Skeletal muscle satellite cell (primary cell): ENCODE data around the gene PDE6G.

ENCODE experiments used
- H3K27me3 ChIP-seq: 2 replicates; pipeline ENCODE4 v1.7.0; 2013; ENCODE audit warnings: low read length; ENCODE audit not compliant: control insufficient read depth, insufficient read depth
- H3K36me3 ChIP-seq: 2 replicates; pipeline ENCODE4 v1.7.0; 2013; ENCODE audit warnings: mild to moderate bottlenecking, control low read depth, low read length; ENCODE audit not compliant: insufficient read depth
- H3K4me1 ChIP-seq: 2 replicates; pipeline ENCODE4 v1.7.0; 2013; ENCODE audit warnings: low read length; ENCODE audit not compliant: control insufficient read depth, insufficient read depth
- H3K4me2 ChIP-seq: 2 replicates; pipeline ENCODE4 v1.7.0; 2013; ENCODE audit warnings: mild to moderate bottlenecking, low read length
- H3K4me3 ChIP-seq: 2 replicates; pipeline ENCODE4 v1.7.0; 2013; ENCODE audit warnings: low read length
- H3K9ac ChIP-seq: 2 replicates; pipeline ENCODE4 v1.7.0; 2013; ENCODE audit warnings: mild to moderate bottlenecking, low read depth, low read length, moderate library complexity
- H3K9me3 ChIP-seq: replicated peaks from 2 replicates; pipeline ENCODE4 v1.7.0; 2013; ENCODE audit warnings: mild to moderate bottlenecking, control low read depth, low read length

PDE6G gene

DNA sequence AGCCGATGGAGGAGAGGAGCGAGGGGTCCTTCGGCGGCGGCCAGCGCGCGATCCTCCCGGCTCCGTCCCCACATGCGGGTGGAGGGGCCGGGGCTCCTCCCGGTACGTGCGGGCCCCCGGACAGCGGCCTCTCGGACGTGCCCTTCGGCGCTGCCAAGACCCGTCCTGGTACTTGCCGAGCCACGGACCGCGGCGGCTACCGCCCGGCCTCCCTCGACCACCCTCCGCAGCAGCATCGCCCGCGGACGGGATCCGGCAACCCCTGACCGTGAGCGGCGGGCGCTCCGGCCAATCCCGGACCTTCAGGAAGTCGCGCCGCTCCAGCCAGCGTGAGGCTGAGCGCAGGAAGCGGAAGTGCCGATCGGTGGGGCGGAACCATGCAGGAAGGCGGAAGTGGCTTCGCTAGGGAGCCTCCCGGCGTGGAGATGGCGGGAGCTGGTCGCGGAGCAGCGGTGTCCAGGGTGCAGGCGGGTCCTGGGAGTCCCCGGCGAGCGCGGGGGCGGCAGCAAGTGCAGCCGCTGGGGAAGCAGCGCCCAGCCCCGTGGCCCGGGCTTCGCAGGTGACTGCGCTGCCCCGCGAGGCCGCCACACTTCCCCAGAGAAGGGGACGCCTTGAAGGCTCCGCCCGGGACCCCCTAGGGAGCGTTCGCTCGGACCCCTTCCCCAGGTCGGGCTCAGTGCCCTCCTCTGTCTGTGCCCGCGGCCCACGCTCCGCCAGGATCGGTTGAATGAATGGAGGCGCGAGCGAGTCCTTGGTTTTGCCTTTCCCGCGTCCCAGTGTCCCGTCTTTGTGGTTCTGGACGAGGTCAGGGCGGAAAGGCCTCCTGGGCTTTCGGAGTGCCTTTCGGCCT lies 10.2 kb upstream of the PDE6G start, which contains the start of the genes CCDC137 and OXLD1:
CCDC137 (plus strand) TSS at position 396 of the 850 bp plus-strand sequence; CDS start at position 426, 30 bp downstream.
OXLD1 (minus strand) TSS at position 264 of the 850 bp plus-strand sequence; CDS start at position 236, 28 bp downstream.
- H3K27me3 ChIP-seq = no peaks in the 10 kb centered on the region
- peak within 1 kb of the TSS; percentile 94 for H3K9ac ChIP-seq
- peaks cover 21% of the 10 kb centered on the region for H3K4me1 ChIP-seq
- no peaks in the 10 kb centered on the region for H3K9me3 ChIP-seq
- peaks cover 32% of the 10 kb centered on the region for H3K36me3 ChIP-seq
- peak within 1 kb of the TSS; percentile 95 for H3K4me3 ChIP-seq
- H3K4me2 ChIP-seq = peak within 1 kb of the TSS; percentile 95

- Histone ChIP-seq H3K27me3 (no peaks in the 10 kb centered on the region), H3K9ac (peak overlapping the region; percentile 94), H3K4me1 (peaks cover 21% of the 10 kb centered on the region), H3K4me3 (peak overlapping the region; percentile 95), H3K36me3 (peaks cover 26% of the 10 kb centered on the region), H3K4me2 (peak overlapping the region; percentile 95), H3K9me3 (no peaks in the 10 kb centered on the region)
Measured at GRCh38 chr17:81666092-81666341, 9.7 kb upstream of the PDE6G start.

DNA sequence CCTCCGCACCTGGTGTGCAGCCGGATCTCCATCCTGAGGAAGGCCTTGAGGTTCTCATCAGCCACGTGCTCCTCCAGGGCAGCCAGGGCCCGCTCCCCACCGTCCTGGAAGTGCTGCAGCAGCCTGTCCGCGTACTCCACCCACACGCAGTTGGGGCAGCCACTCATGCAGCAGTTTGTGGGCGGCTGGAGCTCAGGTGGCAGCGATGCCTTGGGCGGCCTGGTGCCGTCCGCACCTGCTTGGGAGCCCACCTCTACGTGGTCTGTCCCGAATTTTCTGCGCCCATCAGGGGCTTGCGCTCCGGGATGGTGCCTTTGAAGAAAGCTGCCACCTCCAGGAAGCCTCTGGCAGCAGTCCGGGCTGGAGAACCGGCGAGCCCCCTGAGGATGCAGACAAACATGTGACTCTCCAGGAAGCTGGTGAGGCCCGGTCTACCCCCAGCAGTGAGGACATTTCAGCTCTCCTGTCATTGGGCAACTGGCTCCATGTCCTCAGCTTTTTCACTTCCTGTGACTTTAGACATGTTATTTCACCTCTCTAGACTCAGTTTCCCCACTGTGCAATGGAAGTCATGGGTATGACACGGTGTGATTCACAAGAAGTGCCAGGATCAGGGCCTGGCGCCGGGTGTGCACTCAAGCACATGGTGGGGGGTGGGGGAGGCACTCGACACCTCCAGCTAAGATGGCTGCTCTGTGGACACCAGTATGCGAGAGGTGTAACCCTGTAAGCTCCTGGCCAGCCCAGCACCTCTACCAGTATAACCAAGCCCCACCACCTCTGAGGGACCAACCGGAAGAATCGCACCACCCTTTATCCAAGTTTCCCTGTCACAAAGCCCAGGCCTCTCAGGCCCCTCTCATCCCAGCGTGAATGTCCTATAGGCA lies 9.1 kb upstream of the PDE6G start:
- H3K9me3 ChIP-seq = no peaks in the 10 kb centered on the region
- peaks cover 22% of the 10 kb centered on the region for H3K36me3 ChIP-seq
- peak overlapping the region; percentile 94 for H3K9ac ChIP-seq
- H3K4me2 ChIP-seq = peak overlapping the region; percentile 95
- H3K4me1 ChIP-seq = peaks cover 21% of the 10 kb centered on the region
- H3K4me3 ChIP-seq = peak overlapping the region; percentile 95
- H3K27me3 ChIP-seq = no peaks in the 10 kb centered on the region

- Histone ChIP-seq H3K27me3 (no peaks in the 10 kb centered on the region), H3K9ac (no peak overlapping the region), H3K4me2 (no peak overlapping the region), H3K4me3 (no peak overlapping the region), H3K9me3 (no peaks in the 10 kb centered on the region), H3K4me1 (peaks cover 21% of the 10 kb centered on the region), H3K36me3 (peaks cover 13% of the 10 kb centered on the region)
Measured at GRCh38 chr17:81664051-81664470, 7.7 kb upstream of the PDE6G start.

GRCh38 chr17:81662002-81662401 lies 5.7 kb upstream of the PDE6G start:
- peaks cover 13% of the 10 kb centered on the region for H3K36me3 ChIP-seq
- no peaks in the 10 kb centered on the region for H3K27me3 ChIP-seq
- no peak overlapping the region for H3K9ac ChIP-seq
- no peaks in the 10 kb centered on the region for H3K9me3 ChIP-seq
- no peak overlapping the region for H3K4me2 ChIP-seq
- H3K4me1 ChIP-seq = peaks cover 13% of the 10 kb centered on the region
- no peak overlapping the region for H3K4me3 ChIP-seq

DNA sequence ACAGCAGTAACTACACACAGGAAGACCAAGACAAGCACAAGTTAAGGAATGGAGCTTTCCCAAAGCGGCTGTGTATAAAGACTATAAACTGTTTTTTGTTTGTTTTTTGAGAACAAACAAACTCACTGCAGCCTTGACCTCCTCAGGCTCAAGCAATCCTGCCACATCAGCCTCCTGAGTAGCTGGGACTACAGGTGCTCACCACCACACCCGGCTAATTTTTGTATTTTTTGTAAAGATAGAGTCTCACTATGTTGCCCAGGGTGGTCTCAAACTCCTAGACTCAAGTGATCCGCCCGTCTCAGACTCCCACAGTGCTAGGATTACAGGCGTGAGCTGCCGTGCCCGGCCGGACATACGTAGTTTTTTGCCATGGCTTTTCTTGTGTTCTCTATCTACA lies 4.1 kb upstream of the PDE6G start:
- Histone ChIP-seq H3K4me3 (no peak overlapping the region), H3K9me3 (no peaks in the 10 kb centered on the region), H3K27me3 (no peaks in the 10 kb centered on the region), H3K4me2 (no peak overlapping the region), H3K36me3 (peaks cover 13% of the 10 kb centered on the region), H3K4me1 (peaks cover 9% of the 10 kb centered on the region), H3K9ac (no peak overlapping the region)

GRCh38 chr17:81659038-81659437 lies 2.7 kb upstream of the PDE6G start:
- Histone ChIP-seq H3K4me3 (no peak overlapping the region), H3K36me3 (peaks cover 2% of the 10 kb centered on the region), H3K4me2 (no peak overlapping the region), H3K4me1 (peaks cover 2% of the 10 kb centered on the region), H3K27me3 (no peaks in the 10 kb centered on the region), H3K9me3 (no peaks in the 10 kb centered on the region), H3K9ac (no peak overlapping the region)

DNA sequence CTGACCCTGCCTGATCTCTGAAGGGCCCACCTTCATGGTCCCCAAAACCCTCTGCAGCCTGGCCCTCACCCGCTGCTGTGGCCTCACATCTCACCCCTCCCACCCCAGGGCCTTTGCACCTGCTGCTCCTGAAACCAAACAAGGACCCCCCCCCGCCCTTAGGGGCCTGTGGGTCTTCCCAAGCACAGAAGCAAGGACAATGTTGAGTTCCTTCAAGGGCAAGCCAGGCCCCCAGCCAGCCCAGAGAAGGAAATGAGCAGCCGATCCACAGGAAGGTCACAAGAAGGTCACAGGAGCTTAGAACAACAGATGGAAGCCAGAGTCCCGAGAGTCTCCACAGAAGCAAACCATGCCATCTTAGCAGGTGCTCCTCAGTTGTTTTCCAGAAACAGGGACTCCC lies 493 bp upstream of the PDE6G start:
- Histone ChIP-seq H3K9ac (no peak overlapping the region), H3K4me1 (peaks cover 2% of the 10 kb centered on the region), H3K4me3 (no peak overlapping the region), H3K4me2 (no peak overlapping the region), H3K36me3 (no peaks in the 10 kb centered on the region), H3K9me3 (no peaks in the 10 kb centered on the region), H3K27me3 (no peaks in the 10 kb centered on the region)

DNA sequence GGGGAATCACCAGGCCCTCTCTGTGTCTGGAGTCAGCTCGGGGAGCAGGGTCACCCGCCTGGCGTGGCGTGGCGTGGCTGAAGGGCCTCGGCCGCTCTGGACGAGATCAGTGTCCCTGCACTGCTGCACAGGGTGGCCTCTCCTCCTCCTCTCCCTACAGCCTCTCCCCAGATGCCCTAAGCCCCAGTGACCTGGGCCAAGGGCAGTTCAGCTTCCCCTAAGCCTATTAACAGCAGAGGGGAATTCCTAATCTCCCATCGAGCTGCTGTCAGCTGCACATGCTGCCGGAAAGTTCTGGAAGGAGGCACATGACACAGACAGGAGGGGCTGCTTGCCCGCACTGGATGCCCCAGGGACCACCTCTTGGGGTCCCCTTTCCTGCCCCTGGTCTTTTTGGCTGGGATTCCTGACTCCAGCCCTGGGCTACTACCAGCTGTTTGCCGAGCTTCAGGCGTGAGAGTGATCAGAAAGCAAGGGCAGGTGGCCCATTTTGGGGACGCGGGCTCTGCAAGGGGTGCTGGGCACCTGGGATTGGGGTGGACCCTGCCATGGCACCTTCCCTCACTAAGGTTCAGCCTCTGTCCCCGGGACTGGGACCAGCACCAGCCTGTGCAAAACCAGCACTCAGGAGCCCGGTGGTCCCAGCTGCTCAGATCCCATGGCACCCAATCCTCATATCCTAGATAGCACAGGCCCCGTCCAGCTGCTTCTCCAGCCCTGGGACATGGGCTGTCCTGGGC lies 794 bp downstream of the PDE6G start:
- Histone ChIP-seq H3K27me3 (no peaks in the 10 kb centered on the region), H3K9ac (no peak overlapping the region)

GRCh38 chr17:81652906-81653771 lies 3.2 kb downstream of the PDE6G start:
- H3K4me2 ChIP-seq = no peak overlapping the region
- no peak overlapping the region for H3K4me3 ChIP-seq
- H3K27me3 ChIP-seq = peaks cover 9% of the 10 kb centered on the region
- H3K9me3 ChIP-seq = no peaks in the 10 kb centered on the region
- H3K36me3 ChIP-seq = no peaks in the 10 kb centered on the region
- no peak overlapping the region for H3K9ac ChIP-seq
- H3K4me1 ChIP-seq = peaks cover 9% of the 10 kb centered on the region

More for the DNA sequence above, 794 bp downstream of the PDE6G start:
- Histone ChIP-seq H3K4me2 (no peak overlapping the region), H3K4me1 (peaks cover 9% of the 10 kb centered on the region), H3K9me3 (no peaks in the 10 kb centered on the region), H3K36me3 (no peaks in the 10 kb centered on the region), H3K4me3 (no peak overlapping the region)
